Measurements from ENCODE around the gene CYBA. TPM values are rescaled to one million over a fixed set of nuclear protein-coding genes. Genes with fewer than 3 reads are reported as not detected.
A peak's percentile ranks its signal among the peaks of the same experiment; 100 is the strongest.

Gene CYBA
- total and polyA plus RNA-seq, 2 of the 13 experiments (the other 11 are each of a cell fraction or from before 2014, with no cell fraction given): 196 to 250 TPM

- TF ChIP-seq ZNF407 (CRISPR knock-in tag; IDR thresholded peaks at IDR 0.05; ENCODE audit: not compliant biosample characterization) (peak; percentile 14), SOX13 (IDR thresholded peaks at IDR 0.05) (no peak), SOX13 (CRISPR knock-in tag; conservative IDR thresholded peaks at IDR 0.05 in 1 of 2, IDR thresholded peaks at IDR 0.05 in 1 of 2) (0 out of 4 replicates have a peak, but pooled peaks of 1 of the 2 experiments have one; percentile 10), SRY (CRISPR knock-in tag; IDR thresholded peaks at IDR 0.05) (0 out of 2 replicates have a peak, but pooled peaks have one; percentile 63), ZNF205 (CRISPR knock-in tag; IDR thresholded peaks at IDR 0.05) (peak; percentile 22), GABPB1 (CRISPR knock-in tag; IDR thresholded peaks at IDR 0.05) (peak; percentile 9; the same call in 1 of the 2 replicates), REPIN1 (CRISPR knock-in tag; IDR thresholded peaks at IDR 0.05; ENCODE audit: borderline replicate concordance, low read depth) (no peak), BRCA1 (CRISPR knock-in tag; IDR thresholded peaks at IDR 0.05) (peak; percentile 95), SUZ12 (IDR thresholded peaks at IDR 0.05; ENCODE audit: low read depth, low read length) (no peak), U2AF1 (optimal IDR thresholded peaks at IDR 0.05; ENCODE audit: low read depth, low read length) (no peak), ZNF710 (CRISPR knock-in tag; IDR thresholded peaks at IDR 0.05; ENCODE audit: borderline replicate concordance) (no peak), HMG20A (CRISPR knock-in tag; IDR thresholded peaks at IDR 0.05; ENCODE audit: borderline replicate concordance) (no peak; the same call in 1 of the 2 replicates), AFF4 (CRISPR knock-in tag; IDR thresholded peaks at IDR 0.05) (no peak), RARG (CRISPR knock-in tag; IDR thresholded peaks at IDR 0.05; ENCODE audit: low read depth) (no peak; the same call in 1 of the 2 replicates)
Measured at GRCh38 chr16:88650749-88651275, at the start of gene CYBA (continued).
